HG02642 (cell line): ENCODE data around the gene TRPC4AP.
"Not testable (repeated sequence)": the region's sequence is repeated elsewhere in the genome, so short reads cannot be mapped to it uniquely, and the experiment has no call there.

Experiments used
- ATAC-seq: cut with Tn5 transposase; IDR thresholded peaks from one replicate; pipeline ENCODE4 v1.9.1; 2021; ENCODE audit warnings: mild to moderate bottlenecking; ENCODE audit not compliant: unreplicated experiment, poor library complexity

Gene TRPC4AP

GRCh38 chr20:35063168-35063567, 29.4 kb downstream of the TRPC4AP start:
- no peak for ATAC-seq

DNA sequence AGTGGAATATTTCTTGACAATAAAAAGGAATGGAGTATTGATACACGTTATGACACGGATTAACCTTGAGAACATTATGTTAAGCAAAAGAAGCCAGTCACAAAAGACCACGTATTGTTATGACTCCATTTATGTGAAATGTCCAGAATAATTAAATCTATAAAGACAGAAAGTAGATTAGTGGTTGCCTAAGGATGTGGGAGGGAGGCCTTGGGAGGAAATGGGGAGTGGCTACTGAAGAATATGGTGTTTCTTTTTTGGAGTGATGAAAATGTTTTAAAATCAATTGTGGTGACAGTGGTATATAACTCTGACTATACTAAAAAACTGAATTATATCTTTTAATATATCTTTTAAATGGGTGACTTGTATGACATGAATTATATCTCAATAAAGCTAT, 30.1 kb downstream of the TRPC4AP start:
- no peak for ATAC-seq

GRCh38 chr20:35060168-35060567, 32.4 kb downstream of the TRPC4AP start:
- no peak for ATAC-seq

DNA sequence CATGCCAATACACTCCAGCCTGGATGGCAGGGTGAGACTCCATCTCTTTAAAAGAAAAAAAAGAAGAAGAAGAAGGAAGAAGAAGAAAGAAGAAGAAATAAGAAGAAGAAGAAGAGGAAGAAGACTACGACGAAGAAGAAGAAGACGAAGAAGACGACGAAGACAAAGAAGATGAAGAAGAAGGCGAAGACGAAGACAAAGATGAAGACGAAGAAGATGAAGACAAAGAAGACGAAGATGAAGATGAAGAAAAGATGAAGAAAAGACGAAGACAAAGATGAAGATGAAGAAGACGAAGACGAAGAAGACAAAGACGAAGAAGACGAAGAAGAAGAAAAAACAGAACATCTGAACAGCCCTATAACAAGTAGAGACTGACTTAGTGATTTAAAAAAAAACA, 33.0 kb downstream of the TRPC4AP start:
- no peak for ATAC-seq

DNA sequence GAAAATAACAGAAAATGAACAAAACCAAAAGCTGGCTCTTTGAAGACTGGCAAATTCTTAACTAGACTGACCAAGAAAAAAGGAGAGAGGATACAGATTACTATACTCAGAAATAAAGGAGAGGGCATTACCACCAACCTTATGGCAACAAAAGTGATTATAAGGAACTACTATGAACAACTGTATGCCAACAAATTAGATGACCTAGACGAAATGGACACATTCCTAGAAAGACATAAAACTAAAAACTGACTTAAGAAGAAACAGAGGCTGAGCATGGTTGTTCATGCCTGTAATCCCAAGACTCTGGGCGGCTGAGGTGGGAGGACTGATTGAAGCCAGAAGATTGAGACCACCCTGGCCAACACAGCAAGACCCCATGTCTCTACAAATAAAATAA, 33.5 kb downstream of the TRPC4AP start:
- no peak for ATAC-seq

DNA sequence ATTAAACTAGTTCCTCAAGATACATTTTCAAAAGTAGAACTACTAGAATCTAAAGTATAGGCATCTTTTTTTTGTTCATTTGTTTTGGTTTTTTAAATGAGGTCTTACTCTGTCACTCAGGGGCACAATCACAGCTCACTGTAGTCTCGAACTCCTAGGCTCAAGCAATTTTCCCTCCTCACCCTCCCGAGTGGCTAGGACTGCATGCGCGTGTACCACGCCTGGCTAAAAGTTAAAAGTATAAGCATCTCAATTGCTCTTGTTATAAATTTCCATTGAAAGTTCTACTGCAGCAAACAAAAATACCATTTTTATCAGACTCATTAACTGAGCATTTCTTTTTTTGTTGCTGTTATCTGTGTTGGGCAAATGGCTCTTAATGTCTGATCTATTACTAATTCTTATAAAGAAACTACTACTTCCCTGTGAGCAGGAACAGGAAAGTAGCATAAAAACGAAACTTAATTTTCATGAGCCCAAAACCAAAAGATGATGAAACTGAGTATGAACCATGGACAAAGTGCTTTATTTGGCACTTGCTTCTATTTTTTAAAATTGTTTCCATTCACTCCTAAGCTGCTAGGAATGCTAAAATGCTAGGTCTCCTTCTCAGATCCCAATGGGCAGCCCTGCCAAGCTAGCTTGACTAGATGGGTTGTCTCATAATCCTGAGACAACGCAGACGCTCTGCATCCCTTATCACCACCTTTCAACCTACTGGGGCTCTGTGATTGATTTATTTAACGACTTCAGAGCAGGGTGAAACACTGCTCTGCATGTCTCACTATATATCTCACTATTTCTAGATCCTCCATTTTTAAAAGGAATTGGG, 36.9 kb downstream of the TRPC4AP start:
- ATAC-seq, result no peak

DNA sequence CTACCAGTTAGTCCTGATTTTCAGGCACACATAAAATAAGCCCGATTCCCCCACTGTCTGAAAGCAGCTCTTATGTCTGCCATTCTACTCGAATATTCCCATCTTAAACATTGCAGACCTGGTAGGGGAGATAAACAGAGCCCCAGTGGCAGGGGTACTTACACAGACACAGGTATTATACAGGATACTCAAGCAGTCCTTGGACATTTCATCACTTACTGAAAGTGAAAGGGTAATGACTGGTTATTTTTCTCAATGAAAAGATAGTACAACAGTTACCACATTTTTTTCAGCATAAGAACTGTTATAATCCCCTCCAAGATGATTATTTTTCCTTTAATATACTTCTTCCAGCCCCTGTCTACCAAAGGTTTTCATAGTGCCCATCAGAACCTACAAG, 37.8 kb downstream of the TRPC4AP start:
- no peak for ATAC-seq

- ATAC-seq, result not testable (repeated sequence)
Measured at GRCh38 chr20:35052616-35053015, 40.0 kb downstream of the TRPC4AP start.

DNA sequence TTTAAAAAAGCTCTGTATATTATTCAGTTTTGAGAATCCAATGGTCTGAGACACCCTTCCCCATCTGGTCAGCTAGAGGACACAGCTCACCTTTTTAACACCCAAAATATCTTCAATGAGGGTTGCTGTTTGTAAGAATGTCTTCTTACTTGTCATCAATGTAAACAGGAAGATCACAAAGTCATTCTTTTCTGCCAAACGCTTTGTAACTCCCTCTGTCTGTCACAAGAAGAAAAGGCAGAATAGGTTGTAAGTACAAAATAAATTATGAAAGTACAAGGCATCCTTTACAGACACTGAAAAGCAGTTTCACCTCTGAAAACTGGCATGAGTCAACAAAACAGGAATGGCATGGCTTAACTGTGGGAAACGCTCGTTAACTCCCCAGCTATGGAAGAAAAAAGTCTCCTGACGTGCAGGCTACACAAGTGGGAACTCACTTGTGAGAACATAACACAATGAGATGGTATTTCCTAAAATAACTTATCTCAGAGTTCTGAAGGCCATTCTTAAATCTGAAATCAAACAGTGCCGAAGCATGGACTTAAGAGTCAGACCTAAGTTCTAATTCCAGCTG, 42.7 kb downstream of the TRPC4AP start:
- ATAC-seq, result no peak

GRCh38 chr20:35048739-35049138, 43.9 kb downstream of the TRPC4AP start:
- ATAC-seq, result no peak

GRCh38 chr20:35042268-35042667, 50.3 kb downstream of the TRPC4AP start:
- no peak for ATAC-seq

DNA sequence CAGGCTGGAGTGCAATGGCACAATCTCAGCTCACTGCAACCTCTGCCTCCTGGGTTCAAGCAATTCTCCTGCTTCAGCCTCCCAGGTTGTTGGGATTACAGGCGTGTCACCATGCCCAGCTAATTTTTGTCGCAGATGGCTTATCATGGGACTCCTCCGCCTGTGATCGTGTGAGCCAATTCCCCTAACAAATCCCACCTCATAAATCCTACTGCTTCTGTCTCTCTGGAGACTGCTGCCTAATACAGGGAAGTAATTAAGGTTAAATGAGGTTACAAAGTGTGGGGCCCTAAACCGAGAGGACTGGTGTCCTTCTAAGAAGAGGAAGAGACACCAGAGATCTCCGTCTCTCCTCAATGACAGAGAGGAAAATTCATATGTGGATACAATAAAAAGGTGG, 52.0 kb downstream of the TRPC4AP start:
- ATAC-seq, result no peak

GRCh38 chr20:35039846-35040489, 52.6 kb downstream of the TRPC4AP start:
- ATAC-seq, result no peak

- ATAC-seq, result no peak
Measured at GRCh38 chr20:35039146-35039545, 53.5 kb downstream of the TRPC4AP start.

GRCh38 chr20:35034145-35034544, 58.5 kb downstream of the TRPC4AP start:
- no peak for ATAC-seq

GRCh38 chr20:35030136-35030535, 62.5 kb downstream of the TRPC4AP start:
- no peak for ATAC-seq

- ATAC-seq, result no peak
Measured at GRCh38 chr20:35027301-35027700, 65.3 kb downstream of the TRPC4AP start.

DNA sequence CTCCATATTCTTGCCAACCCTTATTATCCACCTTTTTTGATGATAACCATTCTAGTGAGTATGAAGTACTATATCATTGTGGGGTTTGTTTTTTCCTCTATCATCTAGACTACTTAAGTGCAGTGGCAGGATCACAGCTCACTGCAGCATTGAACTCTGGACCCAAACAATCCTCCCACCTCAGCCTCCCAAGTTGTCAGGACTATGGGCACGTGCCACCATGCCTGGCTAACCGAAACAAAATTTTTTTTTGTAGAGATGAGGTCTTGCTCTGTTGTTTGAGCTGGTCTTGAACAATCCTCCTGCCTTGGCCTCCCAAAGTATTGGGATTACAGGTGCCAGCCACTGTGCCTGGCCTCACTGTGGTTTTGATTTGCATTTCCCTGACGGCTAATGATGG, 67.5 kb downstream of the TRPC4AP start:
- ATAC-seq, result no peak

GRCh38 chr20:35023624-35024023, 69.0 kb downstream of the TRPC4AP start:
- no peak for ATAC-seq

GRCh38 chr20:35021831-35022230, 70.8 kb downstream of the TRPC4AP start:
- ATAC-seq, result no peak

- ATAC-seq, result no peak
Measured at GRCh38 chr20:35021063-35021462, 71.5 kb downstream of the TRPC4AP start.
